HEK293 (cell line): ENCODE measurements around the gene FGFR2.

ENCODE experiments used
- CTCF ChIA-PET: fragments of 350-600 bp; formaldehyde crosslinking; extraction: SDS; loops from one replicate; lab custom pipeline; 2021; ENCODE audit warnings: antibody characterized with exemption; lab: Yijun Ruan, JAX
- POLR2A ChIA-PET: fragments of 300-600 bp; formaldehyde crosslinking; extraction: SDS; loops from one replicate; lab custom pipeline; 2020; ENCODE audit warnings: antibody characterized with exemption, inconsistent platforms; lab: Yijun Ruan, JAX
- H3K27ac ChIP-seq: fragments of 200-500 bp; sonication (Bioruptor generic); 2 replicates; pipeline ENCODE4 v1.5.1; 2014; ENCODE audit warnings: low read depth, low read length, control low read depth, inconsistent platforms; ENCODE audit errors: extremely low read depth
- H3K36me3 ChIP-seq, 2 experiments: fragments of 200-500 bp in 1 of 2; sonication (Bioruptor generic) in 1 of 2; 1 replicate in 1 of 2; 2 replicates in 1 of 2; pipeline ENCODE4 v1.5.1; 2014 to 2017; ENCODE audit warnings: inconsistent platforms in 2 of 2, low read length in 2 of 2; ENCODE audit not compliant: control insufficient read depth in 2 of 2, insufficient read depth in 1 of 2
- H3K4me1 ChIP-seq: fragments of 200-500 bp; sonication (Bioruptor generic); 2 replicates; pipeline ENCODE4 v1.5.1; 2014; ENCODE audit warnings: mild to moderate bottlenecking, low read length, inconsistent platforms; ENCODE audit not compliant: control insufficient read depth, insufficient read depth
- H3K4me3 ChIP-seq: 2 replicates; pipeline ENCODE4 v1.5.1; 2011; ENCODE audit warnings: low read depth, mild to moderate bottlenecking, control low read depth, low read length, moderate library complexity
- H3K9me3 ChIP-seq: fragments of 200-500 bp; sonication (Bioruptor generic); 2 replicates; pipeline ENCODE4 v1.5.1; 2014; ENCODE audit warnings: low read depth, low read length, inconsistent platforms; ENCODE audit not compliant: control insufficient read depth, insufficient read depth
- KLF16 ChIP-seq: fragments of 450-650 bp; formaldehyde crosslinking; IDR thresholded peaks from 2 replicates; pipeline ENCODE4 v1.5.1; 2017; ENCODE audit warnings: missing biosample characterization, missing genetic modification characterization
- PATZ1 ChIP-seq: fragments of 450-650 bp; formaldehyde crosslinking; IDR thresholded peaks from 2 replicates; pipeline ENCODE4 v1.5.1; 2016; ENCODE audit warnings: missing biosample characterization, missing genetic modification characterization
- ZNF10 ChIP-seq: fragments of 450-650 bp; formaldehyde crosslinking; IDR thresholded peaks from 2 replicates; pipeline ENCODE4 v1.5.1; 2017; ENCODE audit warnings: missing biosample characterization, missing genetic modification characterization
- ZNF174 ChIP-seq: fragments of 450-650 bp; formaldehyde crosslinking; IDR thresholded peaks from 2 replicates; pipeline ENCODE4 v1.5.0; 2017; ENCODE audit warnings: missing biosample characterization, mild to moderate bottlenecking, missing genetic modification characterization
- ZNF175 ChIP-seq: fragments of 450-650 bp; formaldehyde crosslinking; IDR thresholded peaks from 2 replicates; pipeline ENCODE4 v1.5.1; 2016; ENCODE audit warnings: missing biosample characterization, missing genetic modification characterization
- ZNF350 ChIP-seq: fragments of 450-650 bp; formaldehyde crosslinking; IDR thresholded peaks from 2 replicates; pipeline ENCODE4 v1.5.0; 2017; ENCODE audit warnings: missing biosample characterization, mild to moderate bottlenecking, missing genetic modification characterization
- ZNF394 ChIP-seq: fragments of 450-650 bp; formaldehyde crosslinking; IDR thresholded peaks from 2 replicates; pipeline ENCODE4 v1.5.1; 2016; ENCODE audit warnings: missing biosample characterization, missing genetic modification characterization, mild to moderate bottlenecking, moderate library complexity, borderline replicate concordance
- ZNF404 ChIP-seq: fragments of 450-650 bp; formaldehyde crosslinking; IDR thresholded peaks from 2 replicates; pipeline ENCODE4 v1.5.1; 2017; ENCODE audit warnings: missing biosample characterization, missing genetic modification characterization
- ZNF488 ChIP-seq: fragments of 450-650 bp; formaldehyde crosslinking; IDR thresholded peaks from 2 replicates; pipeline ENCODE4 v1.5.1; 2016; ENCODE audit warnings: missing biosample characterization, missing genetic modification characterization
- ZNF501 ChIP-seq: fragments of 450-650 bp; formaldehyde crosslinking; IDR thresholded peaks from 2 replicates; pipeline ENCODE4 v1.5.1; 2016; ENCODE audit warnings: missing biosample characterization, missing genetic modification characterization
- ZNF529 ChIP-seq: fragments of 450-650 bp; formaldehyde crosslinking; IDR thresholded peaks from 2 replicates; pipeline ENCODE4 v1.5.1; 2017; ENCODE audit warnings: missing genetic modification characterization, missing biosample characterization; ENCODE audit not compliant: insufficient replicate concordance
- ZNF530 ChIP-seq: fragments of 450-650 bp; formaldehyde crosslinking; IDR thresholded peaks from 2 replicates; pipeline ENCODE4 v1.5.1; 2016; ENCODE audit warnings: low read depth, missing biosample characterization, missing genetic modification characterization
- ZNF555 ChIP-seq: fragments of 450-650 bp; formaldehyde crosslinking; conservative IDR thresholded peaks from 2 replicates; pipeline ENCODE4 v1.5.1; 2017; ENCODE audit warnings: missing biosample characterization, mild to moderate bottlenecking, missing genetic modification characterization, inconsistent platforms
- ZNF624 ChIP-seq: fragments of 450-650 bp; formaldehyde crosslinking; IDR thresholded peaks from 2 replicates; pipeline ENCODE4 v1.5.1; 2017; ENCODE audit warnings: missing biosample characterization, missing genetic modification characterization
- ZNF645 ChIP-seq: fragments of 450-650 bp; formaldehyde crosslinking; IDR thresholded peaks from 2 replicates; pipeline ENCODE4; 2016; ENCODE audit warnings: missing biosample characterization, missing genetic modification characterization
- ZSCAN4 ChIP-seq: fragments of 450-650 bp; formaldehyde crosslinking; IDR thresholded peaks from 2 replicates; pipeline ENCODE4 v1.5.1; 2017; ENCODE audit warnings: missing biosample characterization, missing genetic modification characterization
- TF ChIP-seq, protein P1 (sequence below): fragments of 450-650 bp; formaldehyde crosslinking; IDR thresholded peaks from 2 replicates; pipeline ENCODE4 v1.5.1; 2016; ENCODE audit warnings: missing biosample characterization, missing genetic modification characterization
- TF ChIP-seq, protein P2 (sequence below): fragments of 450-650 bp; formaldehyde crosslinking; IDR thresholded peaks from 2 replicates; pipeline ENCODE4 v1.5.1; 2016; ENCODE audit warnings: missing biosample characterization, missing genetic modification characterization, low read depth
- TF ChIP-seq, protein P3 (sequence below): fragments of 450-650 bp; formaldehyde crosslinking; conservative IDR thresholded peaks from 2 replicates; pipeline ENCODE4 v1.5.1; 2016; ENCODE audit warnings: low read depth, missing biosample characterization, missing genetic modification characterization

FGFR2 gene

DNA sequence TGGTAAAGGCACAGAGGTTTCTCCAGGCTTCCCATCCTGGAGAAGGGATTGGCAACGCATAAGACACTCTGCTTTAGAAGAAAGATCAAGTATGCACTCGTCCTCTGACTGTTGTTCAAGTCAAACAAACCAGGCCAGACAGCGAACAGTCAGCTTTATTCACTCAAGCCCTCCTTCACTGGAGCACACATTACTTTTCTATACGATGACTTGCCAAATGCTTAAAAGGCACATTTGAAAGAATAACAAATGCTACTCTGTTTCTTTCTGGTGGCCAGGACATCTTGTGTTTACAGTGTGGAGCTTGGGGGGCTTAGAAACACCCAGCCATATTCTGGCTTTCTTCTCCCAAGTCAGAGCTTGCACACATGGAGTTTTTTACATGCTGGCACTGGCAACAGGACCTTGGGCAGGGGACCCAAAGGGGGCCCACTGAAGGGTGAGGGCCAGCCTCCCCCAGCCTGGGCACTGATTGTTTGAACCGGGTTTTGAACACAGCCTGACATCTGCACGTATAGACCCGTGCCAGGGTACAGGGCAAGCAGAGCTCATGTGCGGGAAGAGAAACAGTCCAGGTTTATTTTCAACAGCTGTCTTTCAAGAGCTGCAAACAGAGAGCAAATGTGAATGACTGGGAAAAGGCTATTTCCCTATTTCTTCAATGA, 33.3 kb upstream of the FGFR2 start:
- Histone ChIP-seq H3K36me3 (no peaks in the 10 kb centered on the region), H3K4me1 (no peaks in the 10 kb centered on the region), H3K9me3 (no peaks in the 10 kb centered on the region), H3K27ac (no peak overlapping the region), H3K4me3 (no peak overlapping the region)
- TF ChIP-seq ZNF555 (no peak), ZNF394 (tag by site-specific recombination) (no peak), ZNF529 (tag by site-specific recombination) (no peak), ZNF350 (tag by site-specific recombination) (no peak), KLF16 (tag by site-specific recombination) (no peak), ZSCAN4 (tag by site-specific recombination) (no peak), ZNF501 (no peak), ZNF530 (tag by site-specific recombination) (no peak), ZNF624 (no peak)
- TF ChIP-seq, protein P1, sequence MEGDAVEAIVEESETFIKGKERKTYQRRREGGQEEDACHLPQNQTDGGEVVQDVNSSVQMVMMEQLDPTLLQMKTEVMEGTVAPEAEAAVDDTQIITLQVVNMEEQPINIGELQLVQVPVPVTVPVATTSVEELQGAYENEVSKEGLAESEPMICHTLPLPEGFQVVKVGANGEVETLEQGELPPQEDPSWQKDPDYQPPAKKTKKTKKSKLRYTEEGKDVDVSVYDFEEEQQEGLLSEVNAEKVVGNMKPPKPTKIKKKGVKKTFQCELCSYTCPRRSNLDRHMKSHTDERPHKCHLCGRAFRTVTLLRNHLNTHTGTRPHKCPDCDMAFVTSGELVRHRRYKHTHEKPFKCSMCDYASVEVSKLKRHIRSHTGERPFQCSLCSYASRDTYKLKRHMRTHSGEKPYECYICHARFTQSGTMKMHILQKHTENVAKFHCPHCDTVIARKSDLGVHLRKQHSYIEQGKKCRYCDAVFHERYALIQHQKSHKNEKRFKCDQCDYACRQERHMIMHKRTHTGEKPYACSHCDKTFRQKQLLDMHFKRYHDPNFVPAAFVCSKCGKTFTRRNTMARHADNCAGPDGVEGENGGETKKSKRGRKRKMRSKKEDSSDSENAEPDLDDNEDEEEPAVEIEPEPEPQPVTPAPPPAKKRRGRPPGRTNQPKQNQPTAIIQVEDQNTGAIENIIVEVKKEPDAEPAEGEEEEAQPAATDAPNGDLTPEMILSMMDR = no peak
- TF ChIP-seq, protein P2, sequence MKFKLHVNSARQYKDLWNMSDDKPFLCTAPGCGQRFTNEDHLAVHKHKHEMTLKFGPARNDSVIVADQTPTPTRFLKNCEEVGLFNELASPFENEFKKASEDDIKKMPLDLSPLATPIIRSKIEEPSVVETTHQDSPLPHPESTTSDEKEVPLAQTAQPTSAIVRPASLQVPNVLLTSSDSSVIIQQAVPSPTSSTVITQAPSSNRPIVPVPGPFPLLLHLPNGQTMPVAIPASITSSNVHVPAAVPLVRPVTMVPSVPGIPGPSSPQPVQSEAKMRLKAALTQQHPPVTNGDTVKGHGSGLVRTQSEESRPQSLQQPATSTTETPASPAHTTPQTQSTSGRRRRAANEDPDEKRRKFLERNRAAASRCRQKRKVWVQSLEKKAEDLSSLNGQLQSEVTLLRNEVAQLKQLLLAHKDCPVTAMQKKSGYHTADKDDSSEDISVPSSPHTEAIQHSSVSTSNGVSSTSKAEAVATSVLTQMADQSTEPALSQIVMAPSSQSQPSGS (tag by site-specific recombination) = no peak
- CTCF ChIA-PET = interaction anchor here (0.6 to 0.7 kb wide), 2 partner anchors 30 to 267 kb away, joined by 3 to 6 read pairs; no protein-coding TSS in a partner anchor
- POLR2A ChIA-PET = no interaction called here

DNA sequence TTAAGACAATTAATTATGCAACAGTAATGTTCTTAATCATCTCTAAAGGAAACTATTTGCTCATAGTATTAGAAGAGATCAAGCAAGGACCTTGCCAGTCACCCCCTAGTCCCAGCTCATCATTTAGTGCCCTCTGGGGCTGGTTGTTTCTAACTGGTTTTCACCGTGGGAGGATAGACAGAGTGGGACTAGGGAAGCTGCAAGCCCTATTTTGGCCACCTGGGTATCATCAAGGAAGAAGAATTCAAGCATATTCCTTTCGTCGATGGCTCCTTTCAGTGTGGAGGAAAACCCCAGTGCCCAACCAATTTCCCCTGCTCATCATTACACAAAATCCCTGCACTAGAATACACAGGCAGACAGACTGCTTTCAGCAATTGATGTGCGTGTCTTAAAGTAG, 30.6 kb upstream of the FGFR2 start:
- Histone ChIP-seq H3K36me3 (no peaks in the 10 kb centered on the region), H3K4me3 (no peak overlapping the region), H3K9me3 (no peaks in the 10 kb centered on the region), H3K4me1 (no peaks in the 10 kb centered on the region), H3K27ac (no peak overlapping the region)
- ChIA-PET POLR2A (no interaction called here), CTCF (no interaction called here)
- no peak for TF ChIP-seq ZNF404
- no peak for TF ChIP-seq ZNF175 (tag by site-specific recombination)
- TF ChIP-seq ZNF488 (tag by site-specific recombination) = no peak
- TF ChIP-seq ZNF645 (tag by site-specific recombination) = no peak
- TF ChIP-seq ZNF10 = no peak
- TF ChIP-seq PATZ1 (tag by site-specific recombination) = no peak
- TF ChIP-seq ZNF174 (tag by site-specific recombination) = no peak
- TF ChIP-seq, protein P3, sequence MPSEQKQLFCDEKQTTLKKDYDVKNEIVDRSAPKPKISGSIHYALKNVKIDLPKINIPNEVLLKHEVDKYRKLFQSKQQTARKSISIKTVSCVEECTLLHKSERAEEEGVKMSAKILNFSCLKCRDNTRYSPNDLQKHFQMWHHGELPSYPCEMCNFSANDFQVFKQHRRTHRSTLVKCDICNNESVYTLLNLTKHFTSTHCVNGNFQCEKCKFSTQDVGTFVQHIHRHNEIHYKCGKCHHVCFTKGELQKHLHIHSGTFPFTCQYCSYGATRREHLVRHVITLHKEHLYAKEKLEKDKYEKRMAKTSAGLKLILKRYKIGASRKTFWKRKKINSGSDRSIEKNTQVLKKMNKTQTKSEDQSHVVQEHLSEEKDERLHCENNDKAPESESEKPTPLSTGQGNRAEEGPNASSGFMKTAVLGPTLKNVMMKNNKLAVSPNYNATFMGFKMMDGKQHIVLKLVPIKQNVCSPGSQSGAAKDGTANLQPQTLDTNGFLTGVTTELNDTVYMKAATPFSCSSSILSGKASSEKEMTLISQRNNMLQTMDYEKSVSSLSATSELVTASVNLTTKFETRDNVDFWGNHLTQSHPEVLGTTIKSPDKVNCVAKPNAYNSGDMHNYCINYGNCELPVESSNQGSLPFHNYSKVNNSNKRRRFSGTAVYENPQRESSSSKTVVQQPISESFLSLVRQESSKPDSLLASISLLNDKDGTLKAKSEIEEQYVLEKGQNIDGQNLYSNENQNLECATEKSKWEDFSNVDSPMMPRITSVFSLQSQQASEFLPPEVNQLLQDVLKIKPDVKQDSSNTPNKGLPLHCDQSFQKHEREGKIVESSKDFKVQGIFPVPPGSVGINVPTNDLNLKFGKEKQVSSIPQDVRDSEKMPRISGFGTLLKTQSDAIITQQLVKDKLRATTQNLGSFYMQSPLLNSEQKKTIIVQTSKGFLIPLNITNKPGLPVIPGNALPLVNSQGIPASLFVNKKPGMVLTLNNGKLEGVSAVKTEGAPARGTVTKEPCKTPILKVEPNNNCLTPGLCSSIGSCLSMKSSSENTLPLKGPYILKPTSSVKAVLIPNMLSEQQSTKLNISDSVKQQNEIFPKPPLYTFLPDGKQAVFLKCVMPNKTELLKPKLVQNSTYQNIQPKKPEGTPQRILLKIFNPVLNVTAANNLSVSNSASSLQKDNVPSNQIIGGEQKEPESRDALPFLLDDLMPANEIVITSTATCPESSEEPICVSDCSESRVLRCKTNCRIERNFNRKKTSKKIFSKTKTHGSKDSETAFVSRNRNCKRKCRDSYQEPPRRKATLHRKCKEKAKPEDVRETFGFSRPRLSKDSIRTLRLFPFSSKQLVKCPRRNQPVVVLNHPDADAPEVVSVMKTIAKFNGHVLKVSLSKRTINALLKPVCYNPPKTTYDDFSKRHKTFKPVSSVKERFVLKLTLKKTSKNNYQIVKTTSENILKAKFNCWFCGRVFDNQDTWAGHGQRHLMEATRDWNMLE = no peak
